Activated T-helper 1 cell treated with Interleukin-2 at 50 U/mL for 16 hours (primary cell): ENCODE results near the gene PCA3.

ENCODE experiments used
- DNase-seq: peaks from one replicate; pipeline ENCODE4 v3.0.0-alpha.2; 2020; ENCODE audit warnings: low read depth

PCA3 gene

GRCh38 chr9:76756941-76757673, 7.1 kb upstream of the PCA3 start:
- DNase-seq, result no peak

DNA sequence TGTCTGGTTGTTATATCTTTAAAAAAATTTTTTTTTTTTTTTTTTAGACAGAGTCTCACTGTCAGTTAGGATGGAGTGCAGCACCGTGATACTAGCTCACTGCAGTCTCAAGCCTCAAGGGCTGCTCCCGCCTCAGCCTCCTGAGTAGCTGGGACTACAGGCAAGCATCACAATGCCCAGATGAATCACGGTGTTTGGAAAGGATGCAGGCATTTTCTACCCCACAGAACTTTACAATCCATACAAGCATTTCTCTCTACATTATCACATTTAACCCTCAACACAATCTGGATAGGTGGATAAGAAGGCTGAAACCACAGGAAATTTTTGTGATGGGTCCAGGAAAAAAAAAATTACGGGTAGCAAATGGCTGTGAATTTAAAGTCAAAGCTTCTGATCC, 5.8 kb upstream of the PCA3 start:
- no peak for DNase-seq

- DNase-seq, result no peak
Measured at GRCh38 chr9:76759732-76760131, 4.5 kb upstream of the PCA3 start.

GRCh38 chr9:76761448-76761847, 2.8 kb upstream of the PCA3 start:
- no peak for DNase-seq

DNA sequence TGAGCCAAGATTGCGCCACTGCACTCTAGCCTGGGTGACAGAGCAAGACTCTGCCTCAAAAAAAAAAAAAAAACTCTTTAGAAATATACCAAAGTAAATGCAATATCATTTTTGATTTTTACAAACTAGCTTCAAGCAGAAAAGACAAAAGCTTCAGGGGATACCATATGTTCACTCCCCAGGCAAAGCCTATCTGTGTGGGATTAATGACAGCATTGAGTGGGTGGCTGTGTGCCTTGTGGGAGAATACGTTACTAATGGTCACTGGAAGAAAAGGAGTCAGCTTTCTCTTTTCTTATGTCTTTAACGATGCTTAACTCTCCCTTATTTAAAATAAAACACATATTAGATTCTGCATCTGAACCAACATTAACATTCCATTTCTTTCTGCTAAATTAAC, 1.9 kb downstream of the PCA3 start:
- DNase-seq, result no peak

DNA sequence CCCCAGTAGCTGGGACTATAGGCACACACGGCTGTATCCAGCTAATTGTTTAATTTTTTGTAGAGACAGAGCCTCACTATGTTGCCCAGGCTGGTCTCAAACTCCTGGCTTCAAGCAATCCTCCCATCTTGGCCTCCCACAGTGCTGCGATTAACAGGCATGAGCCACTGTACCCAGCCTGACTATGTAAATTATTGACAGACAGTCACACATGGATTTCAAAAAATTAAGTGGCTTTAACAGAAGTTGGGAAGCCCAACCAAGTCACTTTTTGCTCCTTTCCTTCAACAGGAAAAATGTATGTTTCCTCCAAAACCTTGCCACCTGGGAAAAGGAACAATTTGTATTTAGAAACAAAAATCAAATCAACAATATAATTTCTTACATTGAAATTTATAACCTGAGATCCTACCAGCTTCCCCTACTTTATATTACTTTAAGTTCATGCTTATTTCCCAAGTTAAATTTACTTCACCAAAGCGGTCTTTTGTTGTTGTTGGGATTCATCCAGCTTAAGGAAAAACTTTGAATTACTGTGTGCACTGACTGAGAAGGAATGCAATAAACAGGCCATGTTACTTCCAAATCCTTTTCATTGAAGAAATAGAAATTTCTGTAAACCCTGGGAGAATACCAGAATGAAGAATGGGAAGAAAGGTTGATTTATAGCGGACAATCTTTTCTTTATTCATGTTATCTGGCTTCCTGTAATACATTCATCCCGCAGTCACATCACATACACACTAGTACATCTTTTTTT, 8.6 kb downstream of the PCA3 start:
- no peak for DNase-seq

DNA sequence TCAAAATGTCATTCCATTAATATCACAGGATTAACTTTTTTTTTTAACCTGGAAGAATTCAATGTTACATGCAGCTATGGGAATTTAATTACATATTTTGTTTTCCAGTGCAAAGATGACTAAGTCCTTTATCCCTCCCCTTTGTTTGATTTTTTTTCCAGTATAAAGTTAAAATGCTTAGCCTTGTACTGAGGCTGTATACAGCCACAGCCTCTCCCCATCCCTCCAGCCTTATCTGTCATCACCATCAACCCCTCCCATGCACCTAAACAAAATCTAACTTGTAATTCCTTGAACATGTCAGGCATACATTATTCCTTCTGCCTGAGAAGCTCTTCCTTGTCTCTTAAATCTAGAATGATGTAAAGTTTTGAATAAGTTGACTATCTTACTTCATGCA, 20.6 kb downstream of the PCA3 start:
- DNase-seq, result no peak

DNA sequence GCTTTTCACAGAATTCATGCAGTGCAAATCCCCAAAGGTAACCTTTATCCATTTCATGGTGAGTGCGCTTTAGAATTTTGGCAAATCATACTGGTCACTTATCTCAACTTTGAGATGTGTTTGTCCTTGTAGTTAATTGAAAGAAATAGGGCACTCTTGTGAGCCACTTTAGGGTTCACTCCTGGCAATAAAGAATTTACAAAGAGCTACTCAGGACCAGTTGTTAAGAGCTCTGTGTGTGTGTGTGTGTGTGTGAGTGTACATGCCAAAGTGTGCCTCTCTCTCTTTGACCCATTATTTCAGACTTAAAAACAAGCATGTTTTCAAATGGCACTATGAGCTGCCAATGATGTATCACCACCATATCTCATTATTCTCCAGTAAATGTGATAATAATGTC, 21.3 kb downstream of the PCA3 start:
- no peak for DNase-seq

- DNase-seq, result no peak
Measured at GRCh38 chr9:76787677-76788076, 23.4 kb downstream of the PCA3 start.

- no peak for DNase-seq
Measured at GRCh38 chr9:76789840-76790239, 25.6 kb downstream of the PCA3 start.

GRCh38 chr9:76793784-76794431, 29.7 kb downstream of the PCA3 start:
- DNase-seq, result no peak

DNA sequence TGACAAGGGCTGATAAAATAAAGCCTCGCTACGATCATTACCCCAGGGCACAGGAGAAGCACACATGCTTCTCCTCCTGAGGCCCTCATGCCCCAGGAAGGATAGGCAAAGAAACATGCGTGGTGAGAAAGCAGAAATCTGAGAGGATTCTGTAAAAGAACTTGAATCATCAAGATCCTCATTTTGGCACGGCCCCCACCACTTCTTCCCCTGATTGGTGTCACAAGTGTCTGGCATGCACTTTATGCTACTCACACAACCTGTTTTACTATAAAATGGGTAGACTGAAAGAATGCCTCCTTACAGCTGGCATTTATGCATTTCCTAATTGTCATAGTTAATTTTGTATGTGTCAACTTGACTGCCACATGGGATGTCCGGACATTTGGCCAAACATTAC, 32.1 kb downstream of the PCA3 start:
- DNase-seq, result no peak

- no peak for DNase-seq
Measured at GRCh38 chr9:76798527-76798926, 34.3 kb downstream of the PCA3 start.

GRCh38 chr9:76799473-76799872, 35.2 kb downstream of the PCA3 start:
- DNase-seq, result no peak

DNA sequence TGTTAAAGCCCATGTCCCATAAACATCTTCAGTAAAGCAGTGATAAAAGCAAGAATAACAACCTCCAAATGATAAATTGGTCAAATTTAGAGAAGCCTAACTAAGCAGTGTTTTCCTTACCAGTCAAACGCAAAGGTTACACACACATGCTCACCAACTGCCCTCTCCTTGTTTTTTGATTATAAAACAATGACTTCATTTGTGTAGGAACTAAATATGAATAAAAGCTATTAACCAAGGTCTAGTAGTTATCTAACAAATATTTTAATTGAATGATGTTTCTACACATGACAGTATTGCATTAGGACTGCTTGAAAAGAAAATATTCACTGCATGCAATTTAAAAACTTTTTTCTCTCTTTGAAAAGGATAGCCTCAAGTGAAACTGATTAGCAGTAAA, 36.7 kb downstream of the PCA3 start:
- DNase-seq, result no peak

DNA sequence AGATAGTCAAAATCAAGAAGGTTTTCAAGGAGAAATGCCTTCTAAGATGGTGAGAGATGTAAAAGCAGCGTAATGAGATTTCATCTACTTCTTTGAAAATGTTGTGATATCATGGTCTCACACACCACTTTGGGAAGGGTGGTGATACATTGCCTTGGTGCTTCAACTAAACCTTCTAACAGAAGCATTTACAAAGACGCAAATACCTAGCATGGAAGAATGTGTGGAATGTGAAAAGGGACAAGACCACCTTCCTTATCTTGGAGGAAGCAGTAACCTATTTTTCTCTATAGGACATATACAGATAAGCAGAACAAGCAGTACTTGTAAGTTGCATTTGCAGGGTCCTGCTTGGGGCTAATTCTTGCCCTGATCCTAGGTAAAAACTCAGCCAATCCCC, 38.8 kb downstream of the PCA3 start:
- DNase-seq, result no peak

DNA sequence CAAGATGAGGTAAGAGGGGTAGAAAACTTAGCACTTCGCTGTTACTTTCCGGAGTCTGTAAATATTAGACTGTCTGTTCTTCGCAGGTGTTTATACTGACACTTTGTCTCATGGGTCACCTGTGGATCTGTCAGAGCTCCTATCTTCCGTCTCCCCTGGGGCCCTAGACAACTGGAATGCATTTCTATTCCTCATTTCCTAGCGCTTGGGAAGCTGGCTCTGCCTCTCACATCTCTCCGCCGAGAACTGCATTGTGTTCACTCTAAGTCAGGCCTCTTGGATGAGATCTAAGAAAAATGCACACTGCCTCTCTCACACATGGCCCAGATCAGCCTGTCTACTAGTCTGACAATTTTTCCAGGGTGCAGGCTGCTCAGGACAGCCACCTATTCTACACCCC, 39.5 kb downstream of the PCA3 start:
- DNase-seq, result no peak

GRCh38 chr9:76808636-76809035, 44.4 kb downstream of the PCA3 start:
- no peak for DNase-seq

GRCh38 chr9:76810377-76810957, 46.2 kb downstream of the PCA3 start:
- no peak for DNase-seq

GRCh38 chr9:76812591-76812990, 48.4 kb downstream of the PCA3 start:
- no peak for DNase-seq

- DNase-seq, result no peak
Measured at GRCh38 chr9:76817489-76817888, 53.3 kb downstream of the PCA3 start.

DNA sequence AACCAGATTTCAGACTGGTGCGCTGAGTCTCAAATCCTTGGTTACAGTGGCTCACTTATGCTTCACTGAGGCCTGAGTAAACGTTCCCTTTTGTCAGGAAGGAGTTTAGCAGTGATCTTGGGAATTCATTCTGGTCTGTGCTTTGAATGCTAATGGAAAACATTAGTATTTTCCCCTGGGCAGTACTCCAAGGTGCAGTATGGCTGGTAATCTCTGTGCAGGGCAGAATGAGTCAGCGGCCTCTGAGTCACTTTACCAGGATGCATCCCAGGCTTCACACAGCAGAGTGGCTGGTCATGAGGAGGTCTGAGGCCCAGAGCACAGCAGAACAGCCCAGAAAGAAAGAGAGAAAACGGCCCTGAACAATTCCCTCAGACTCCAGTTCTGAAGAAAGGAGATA, 54.0 kb downstream of the PCA3 start:
- no peak for DNase-seq

DNA sequence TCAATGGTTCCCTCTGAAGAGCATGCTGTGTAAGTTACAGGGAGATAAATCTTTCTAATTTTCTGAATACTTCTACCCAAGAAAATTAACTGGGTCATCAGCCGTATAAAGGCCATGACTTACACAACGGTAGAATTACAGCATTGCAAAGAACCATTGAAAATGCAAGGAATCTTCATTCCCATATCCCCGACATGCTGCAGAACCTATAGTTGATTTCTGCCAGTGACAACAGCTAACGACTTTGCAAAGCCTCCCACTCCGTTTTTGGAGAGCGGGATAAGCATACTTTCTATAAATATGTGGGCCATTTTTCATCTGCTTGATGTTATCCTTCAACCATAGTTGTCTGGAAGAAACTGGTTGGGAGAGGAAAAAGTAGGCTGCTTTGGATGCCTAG, 56.2 kb downstream of the PCA3 start:
- DNase-seq, result no peak
